Hematopoietic multipotent progenitor cell treated with erythropoietin and hydrocortisone succinate and interleukin-3 and kit ligand, for 17 days (in vitro differentiated cells): Measurements from ENCODE around the gene MYO7B.

ENCODE experiments used
- DNase-seq: peaks from one replicate; pipeline ENCODE4 v3.0.0-alpha.2; 2015; ENCODE audit warnings: low spot score

The MYO7B gene

DNA sequence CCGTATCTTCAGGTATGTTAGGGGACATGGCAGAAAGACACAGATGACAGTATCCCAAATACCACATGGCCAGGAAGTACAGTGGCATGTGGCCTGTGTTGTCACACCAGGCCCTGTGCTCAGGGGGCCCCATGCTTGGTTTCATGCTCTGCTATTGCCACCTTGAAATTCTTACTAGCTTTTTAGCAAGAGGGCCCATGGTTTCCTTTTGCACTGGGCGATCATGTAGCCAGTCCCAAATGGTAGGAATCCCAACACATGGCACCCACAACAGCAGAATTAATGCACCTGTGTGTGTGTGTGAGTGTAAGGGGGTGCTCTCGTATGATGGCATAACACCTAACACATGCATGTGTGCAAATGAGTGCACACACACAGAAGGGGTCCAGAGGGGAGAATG is 39.2 kb downstream of the MYO7B start:
- no peak for DNase-seq

DNA sequence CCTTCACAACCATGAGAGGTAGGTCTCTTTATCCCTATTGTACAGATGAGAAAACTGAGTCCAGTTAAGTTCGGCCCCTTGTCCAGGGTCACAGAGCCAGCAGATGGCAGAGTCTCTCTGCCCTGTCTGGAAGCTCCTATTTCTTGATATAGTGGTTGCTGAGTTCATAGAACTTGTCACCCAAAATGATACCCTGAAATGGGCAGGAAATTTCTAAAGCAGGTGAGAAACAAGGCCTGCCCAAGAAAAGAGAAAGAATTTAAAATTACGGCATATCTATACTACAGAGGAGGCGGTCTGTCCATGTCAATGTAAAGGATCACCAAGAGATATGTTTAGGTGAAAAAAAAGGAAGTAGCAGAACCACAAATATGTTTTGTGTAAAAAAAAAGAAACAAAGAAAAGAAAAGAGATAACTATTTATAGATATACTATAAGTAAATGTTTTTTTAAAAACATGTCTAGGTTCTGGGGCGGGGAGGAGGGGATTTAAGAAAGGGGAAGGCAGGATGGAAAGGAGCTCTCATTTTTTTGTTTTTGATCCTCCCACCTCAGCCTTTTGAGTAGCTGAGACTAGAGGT is 39.8 kb downstream of the MYO7B start:
- no peak for DNase-seq

DNA sequence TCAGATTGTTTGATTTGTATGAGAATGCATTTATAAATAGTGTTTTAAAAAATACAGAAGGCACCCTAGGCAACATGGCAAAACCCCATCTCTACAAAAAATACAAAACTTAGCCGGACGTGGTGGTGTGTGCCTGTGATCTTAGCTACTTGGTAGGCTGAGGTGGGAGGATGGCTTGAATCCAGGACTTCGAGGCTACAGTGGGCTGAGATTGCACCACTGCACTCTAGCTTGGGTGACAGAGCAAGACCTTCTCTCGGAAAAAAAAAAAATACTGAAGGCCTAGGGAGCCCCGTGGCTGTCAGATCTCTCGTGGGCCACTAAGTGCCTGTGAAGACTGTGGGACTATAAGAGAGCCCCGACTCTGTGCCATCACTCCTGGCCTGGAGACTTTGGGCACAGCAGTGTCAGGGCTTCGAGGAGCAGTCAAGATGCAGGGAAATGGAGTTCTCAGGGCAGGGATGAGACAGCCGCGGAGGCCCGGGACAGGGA is 40.5 kb downstream of the MYO7B start:
- DNase-seq, result no peak

DNA sequence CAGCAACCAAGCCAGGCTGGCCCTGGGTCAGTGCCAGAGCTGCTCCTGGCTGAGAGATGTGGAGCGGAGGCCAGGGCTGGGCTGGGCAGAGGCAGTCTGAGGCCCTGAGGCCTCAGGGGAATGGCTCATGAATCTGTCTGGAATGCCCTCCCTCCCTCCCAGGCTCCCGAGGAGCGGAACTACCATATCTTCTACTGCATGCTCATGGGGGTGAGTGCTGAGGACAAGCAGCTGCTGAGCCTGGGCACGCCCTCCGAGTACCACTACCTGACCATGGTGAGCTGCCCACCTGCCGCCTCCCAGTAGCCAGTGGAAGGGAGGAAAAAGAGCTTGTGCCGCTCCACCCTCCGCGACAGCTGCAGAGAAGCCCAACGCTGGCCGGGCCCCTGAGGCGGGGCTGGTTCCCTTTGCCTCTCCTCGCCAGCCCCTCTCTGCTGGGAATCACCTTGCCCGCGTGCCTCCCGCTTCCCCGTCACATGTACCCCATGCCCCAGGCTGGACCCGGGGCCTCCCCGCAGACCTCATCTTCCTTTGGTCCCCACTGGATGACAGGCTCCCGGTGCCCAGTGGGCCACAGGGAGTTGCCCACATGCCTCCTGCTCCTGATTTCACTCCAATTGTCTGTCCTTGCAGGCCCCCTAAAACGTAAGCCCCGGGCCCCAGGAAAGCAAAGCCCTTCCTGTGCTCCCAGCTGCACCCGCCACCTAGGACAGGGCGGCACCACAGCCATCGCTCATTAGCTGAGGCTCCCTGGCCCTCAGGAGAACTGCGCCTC is 41.1 kb downstream of the MYO7B start:
- no peak for DNase-seq

DNA sequence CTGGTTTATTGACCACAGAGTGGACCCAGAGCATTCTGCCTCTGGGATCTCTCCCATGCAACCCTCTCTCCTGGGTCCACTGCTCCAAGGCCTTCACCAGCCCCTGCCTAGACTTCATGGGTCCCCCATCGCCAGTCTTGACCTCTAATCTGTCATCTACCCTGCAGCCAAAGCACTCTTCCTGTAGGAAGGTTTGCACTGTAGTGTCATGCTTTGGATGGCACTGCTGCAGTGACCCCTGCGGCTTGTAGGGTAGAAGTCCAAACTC is 41.7 kb downstream of the MYO7B start:
- DNase-seq, result no peak

DNA sequence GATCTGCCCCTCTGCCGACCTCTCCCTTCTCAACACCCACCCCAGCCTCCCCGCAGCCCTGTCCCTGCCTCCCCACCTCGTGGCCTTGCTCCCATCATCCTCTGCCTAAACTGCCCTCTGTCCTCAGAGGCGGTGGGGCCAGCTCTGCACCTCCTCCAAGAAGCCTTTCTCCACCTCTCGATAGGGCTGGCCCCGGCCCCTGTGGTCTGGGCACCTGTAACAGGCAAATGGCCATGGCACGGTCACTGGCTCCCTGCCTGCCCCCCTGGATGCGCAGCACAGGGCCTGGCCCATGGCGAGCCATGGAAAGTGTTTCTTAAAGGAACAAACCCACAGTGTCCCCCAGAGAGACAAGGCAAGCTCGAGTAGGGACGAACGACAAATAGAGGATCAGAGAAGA is 42.0 kb downstream of the MYO7B start:
- no peak for DNase-seq

DNA sequence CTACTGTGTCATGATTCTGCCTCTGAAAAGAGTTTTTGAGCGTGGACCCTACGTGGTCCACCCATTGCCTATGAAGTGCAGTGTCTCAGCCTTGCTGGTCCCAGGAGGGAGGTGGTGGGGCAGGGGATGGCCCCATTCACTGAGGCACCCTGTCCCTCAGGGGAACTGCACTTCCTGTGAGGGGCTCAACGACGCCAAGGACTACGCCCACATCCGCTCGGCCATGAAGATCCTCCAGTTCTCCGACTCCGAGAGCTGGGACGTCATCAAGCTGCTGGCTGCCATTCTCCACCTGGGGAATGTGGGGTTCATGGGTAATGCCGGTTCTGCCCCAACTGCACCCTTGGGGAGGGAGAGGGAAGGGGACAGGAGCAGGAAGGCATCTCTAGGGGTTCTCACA is 42.5 kb downstream of the MYO7B start:
- DNase-seq, result no peak

DNA sequence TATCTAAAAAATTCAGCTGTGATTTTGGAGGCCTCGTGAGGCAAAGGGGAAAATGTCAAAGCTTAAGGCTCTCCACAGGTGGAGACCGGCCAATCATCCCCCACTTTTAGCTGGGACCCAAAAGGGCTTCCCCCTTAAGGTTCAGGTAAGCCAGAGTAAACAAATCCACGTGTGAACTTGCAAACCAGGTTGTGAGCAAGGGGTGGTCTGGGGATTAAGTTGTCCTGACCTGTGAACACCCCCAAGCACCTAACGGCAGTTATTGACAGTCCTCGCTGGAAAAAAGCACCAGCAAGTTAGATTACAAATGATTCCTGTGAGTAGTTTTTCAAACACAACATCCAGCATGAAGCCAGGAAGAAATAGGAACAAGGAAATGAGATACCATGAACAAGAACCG is 42.9 kb downstream of the MYO7B start:
- DNase-seq, result no peak

DNA sequence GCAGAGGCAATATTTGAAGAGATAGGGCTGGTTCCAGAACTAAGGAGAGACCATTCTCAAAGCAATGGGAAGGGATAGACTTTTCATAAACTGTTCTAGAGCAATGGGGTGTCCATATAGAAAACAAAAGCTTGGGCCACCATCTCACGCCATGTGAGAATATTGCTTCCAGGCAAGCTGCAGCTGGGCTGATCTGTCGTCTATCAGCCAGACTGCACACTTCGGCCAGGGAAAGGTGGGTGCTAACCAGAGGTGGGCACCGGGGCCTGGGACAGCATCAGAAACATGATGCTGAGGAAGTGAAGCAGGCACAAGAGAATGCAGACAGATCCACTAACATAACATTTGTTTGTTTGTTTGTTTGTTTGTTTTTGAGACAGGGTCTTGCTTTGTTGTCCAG is 43.7 kb downstream of the MYO7B start:
- DNase-seq, result no peak

DNA sequence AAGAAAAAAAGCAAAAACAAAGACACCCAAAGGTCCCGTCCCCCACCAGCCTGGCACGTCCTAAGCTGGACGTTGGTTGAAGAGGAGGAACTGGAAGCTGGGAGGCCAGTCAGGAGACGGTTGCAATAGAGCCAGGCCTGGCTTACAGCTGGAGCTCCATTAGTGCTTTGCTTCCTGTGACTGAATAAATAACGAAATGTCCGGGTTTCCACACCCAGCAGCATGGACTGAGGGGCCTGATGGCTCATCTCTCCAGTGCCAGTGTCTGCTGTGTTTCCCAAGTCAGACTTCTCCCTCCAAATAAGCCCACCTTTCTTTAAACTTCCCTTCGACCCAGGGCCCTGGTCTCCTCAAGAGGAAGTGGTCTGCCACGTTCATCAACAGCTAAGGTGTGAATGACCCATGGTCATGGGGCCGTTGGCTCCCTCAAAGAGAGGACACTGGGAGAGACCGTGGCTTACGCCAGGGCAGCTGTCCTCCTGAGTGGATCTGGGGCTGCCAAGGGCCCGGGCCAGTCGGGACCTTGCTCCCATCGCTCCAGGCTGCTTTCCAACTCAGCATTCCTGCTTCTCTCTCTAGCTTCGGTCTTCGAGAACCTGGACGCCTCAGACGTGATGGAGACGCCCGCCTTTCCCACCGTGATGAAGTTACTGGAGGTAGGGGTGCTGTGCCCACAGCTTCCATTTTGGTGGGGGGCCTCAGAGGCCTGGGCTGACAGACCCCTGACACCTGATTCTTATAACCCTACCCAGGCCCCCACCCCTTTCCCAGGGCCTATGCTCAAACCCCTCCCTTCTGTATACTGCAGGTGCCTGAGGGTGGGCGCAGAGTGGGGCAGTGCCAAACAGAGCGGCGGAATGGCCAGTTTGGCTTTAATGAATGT is 44.9 kb downstream of the MYO7B start:
- DNase-seq, result no peak

DNA sequence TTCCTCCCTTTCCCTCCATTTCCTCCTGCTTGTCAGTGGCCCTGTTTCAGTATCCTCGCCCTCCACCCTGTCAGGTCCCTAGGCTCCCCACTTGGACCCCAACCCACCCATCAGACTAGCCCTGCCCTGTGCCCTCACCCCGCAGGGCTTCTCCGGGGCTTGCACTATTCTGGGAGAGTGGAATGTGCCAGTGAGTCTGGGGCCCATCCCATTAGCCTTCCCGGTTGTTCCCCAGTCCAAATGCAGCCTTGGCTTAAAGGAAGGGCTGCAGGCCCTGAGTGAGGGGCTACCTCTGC is 45.5 kb downstream of the MYO7B start:
- no peak for DNase-seq

DNA sequence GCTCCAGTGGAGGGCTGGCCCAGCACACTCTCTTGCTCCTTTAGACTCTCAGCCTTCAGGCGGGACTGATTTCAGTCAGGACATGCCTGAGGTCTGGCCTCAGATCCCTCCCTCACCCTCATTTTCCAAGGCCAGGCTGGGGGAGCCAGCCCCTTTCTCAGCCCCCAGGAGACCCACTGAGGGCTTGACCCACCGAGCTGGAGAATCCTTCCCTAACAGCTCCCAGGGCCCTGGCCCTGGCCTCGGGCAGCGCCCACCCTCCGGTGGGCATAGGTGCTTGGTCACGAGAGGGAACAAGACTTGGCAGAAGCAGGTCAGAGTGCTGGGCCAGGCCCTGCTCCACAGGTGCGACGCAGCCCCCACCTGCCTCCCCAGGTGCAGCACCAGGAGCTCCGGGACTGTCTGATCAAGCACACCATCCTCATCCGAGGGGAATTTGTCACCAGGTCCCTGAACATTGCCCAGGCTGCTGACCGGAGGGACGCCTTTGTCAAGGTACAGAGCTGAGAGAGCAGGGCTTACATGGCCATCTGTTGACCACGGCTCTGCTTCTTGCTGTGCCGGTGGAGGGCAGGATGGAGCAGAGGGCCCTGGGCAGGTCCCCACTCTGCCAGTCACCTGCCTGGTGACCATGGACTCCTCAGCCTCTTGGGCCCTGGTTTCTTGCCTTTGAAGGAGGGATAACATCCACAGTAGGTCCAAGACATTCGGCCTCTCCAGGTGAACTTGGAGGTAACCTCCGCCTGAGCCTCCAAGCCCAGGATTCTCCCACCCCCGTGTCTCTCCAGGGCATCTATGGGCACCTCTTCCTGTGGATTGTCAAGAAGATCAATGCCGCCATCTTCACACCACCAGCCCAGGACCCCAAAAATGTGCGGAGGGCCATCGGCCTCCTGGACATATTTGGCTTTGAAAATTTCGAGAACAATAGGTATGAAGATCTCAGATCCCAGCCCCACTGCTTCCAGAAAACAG is 46.3 kb downstream of the MYO7B start:
- no peak for DNase-seq

DNA sequence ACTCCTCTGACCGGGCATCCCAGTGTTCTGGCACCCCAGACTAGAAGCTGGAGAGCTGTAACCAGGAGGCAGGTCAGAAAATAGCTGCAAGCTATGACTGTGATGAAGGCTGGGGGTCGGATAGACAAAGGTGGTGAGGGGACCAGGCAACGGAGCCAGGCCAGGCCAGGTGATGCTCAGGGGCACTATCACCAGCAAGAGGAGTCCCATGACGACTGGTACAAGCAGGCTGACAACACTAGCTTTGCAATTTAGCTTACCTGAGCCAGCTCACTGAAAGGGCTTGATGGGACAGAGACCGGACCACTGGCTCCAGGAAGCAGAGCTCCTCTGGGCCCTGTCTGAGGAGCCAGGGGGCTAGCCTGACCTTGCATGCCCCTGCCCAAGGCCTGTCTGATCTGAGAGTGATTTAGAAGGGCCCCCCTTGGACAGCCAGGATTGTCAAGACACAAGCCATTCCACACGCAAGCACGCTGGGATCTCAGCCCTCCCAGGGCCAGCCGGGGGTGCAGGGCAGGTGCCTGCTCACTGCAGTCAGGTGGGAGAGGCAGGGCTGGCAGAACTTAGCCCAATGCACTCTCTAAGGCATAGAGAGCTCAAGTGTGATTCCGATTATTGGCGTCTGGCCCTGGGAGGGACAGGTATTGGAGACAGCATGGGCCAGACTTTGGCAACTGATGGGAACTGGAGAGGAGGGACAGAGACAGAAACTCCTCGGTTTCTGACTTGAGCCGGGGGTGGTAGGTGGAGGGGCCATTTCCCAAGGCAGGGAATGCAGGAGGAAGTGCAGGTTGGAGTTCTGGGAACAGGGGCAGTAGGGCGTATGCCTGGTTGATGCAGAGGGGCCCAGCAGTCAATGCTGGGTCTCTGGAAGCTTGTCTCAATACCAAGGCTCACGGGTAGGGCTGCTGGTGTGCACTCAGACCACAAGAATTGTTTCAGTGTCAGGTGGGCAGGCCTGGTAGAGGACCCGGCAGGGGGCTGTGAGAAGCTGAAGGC is 47.7 kb downstream of the MYO7B start:
- no peak for DNase-seq

DNA sequence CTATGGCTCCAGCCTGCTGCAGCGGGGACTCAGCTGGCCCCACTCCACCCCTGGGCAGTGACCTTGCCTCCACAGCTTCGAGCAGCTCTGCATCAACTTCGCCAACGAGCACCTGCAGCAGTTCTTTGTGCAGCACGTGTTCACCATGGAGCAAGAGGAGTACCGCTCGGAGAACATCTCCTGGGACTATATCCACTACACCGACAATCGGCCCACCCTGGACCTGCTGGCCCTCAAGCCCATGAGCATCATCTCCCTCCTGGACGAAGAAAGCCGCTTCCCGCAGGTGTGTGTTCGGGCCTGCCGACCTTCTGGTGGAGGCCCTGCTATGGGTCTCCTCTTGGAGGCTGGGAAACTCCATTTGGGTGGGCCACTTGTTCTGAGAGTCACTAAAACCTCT is 48.6 kb downstream of the MYO7B start:
- no peak for DNase-seq

DNA sequence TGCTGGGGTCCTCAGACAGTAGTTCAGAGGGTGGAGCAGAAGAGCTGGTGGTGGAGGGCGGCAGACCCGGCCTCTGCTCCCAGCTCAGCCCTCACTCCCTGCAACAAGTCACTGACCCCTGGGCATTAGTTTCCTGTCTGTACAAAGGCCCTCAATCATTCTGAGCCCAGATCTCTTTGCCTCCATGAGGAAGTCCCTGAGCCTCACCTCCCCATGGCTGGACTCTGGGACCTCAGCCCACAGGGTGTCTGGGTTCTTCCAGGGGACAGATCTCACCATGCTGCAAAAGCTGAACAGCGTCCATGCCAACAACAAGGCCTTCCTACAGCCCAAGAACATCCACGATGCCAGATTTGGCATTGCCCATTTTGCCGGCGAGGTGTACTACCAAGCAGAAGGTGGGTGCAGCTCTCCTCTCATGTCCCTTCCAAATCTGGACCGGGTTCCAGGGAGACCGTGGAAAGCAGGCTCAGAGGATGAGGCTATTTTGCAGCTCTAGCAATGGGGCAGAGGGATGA is 49.1 kb downstream of the MYO7B start:
- no peak for DNase-seq

DNA sequence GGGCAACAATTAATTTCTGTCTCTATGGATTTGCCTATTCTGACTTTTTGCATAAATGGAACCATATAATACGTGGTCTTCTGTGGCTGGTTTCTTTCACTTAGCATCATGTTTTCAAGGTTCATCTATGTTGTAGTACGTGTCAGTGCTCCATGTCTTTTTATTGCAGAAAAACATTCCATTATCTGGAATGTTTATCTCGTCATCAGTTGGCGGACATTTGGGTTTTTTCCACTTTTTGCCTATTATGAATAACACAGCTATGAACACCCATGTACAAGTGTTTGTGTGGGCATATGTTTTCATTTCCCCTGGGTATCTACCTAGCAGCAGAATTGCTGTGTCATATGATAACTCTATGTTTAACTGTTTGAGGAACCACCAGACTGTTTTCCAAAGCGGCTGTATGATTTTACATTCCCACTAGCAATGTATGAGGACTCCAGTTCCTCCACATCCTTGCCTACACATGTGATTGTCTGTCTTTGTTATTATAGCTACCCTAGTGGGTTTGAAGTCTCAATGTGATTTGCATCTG is 49.9 kb downstream of the MYO7B start:
- no peak for DNase-seq

DNA sequence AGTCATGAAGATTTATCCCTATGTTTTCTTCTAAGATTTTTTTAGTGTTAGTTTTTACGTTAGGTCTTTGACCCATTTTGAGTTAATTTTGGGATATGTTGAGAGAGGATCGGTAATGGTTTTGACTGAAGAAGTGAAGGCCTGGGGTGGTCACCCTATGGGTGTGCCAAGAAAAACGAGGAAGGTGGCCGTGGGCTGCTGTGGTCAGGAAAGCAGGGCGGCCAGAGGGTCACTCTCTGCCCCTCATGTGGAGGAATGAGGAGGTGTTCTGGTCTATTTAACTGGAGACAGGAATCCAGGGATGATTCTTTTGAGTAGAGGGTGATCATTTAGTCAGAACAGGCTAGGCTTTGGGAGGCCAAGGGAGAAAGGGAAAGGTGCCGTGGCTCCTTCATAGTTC is 50.7 kb downstream of the MYO7B start:
- no peak for DNase-seq

DNA sequence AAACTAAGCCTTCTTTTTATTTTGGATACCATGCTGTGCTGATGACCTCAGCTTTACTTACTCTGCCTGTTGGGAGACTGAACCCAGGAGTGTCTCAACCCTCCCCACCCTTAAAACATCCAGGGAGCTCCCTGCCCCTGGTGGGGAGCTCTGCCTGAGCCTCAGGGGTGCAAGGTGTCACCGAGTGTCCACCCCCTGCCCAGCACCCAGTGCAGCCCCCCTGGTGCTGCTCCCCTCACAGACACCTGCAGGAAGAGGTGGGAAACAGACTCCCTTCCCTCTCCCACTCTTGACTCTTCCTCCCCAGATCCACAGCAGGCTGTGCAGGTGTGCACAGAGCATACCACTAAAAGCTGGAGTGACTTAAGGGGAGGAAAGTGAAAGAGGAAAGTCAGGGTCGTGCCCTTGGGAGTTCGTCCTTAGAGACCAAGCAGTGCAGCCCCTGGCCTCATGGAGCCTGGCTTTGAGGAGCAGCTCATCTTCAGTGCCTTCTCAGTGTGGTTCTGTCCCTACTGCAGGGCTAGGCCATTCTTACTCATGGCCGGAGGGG is 51.3 kb downstream of the MYO7B start:
- no peak for DNase-seq

DNA sequence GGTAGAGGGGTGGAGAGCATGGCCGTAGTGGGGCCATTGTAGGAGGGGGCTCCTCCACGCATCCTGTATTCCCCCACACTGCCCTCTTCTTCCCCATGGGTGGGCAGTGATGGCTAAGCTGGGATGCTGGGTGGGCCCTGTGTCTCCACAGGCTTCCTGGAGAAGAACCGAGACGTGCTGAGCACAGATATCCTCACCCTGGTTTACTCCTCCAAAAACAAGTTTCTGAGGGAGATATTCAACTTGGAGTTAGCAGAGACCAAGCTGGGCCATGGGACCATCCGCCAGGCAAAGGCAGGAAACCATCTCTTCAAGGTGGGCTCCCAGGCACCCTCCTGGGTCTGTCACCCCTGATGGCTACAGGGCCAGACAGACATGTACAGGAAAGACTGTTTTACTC is 52.8 kb downstream of the MYO7B start:
- DNase-seq, result no peak

DNA sequence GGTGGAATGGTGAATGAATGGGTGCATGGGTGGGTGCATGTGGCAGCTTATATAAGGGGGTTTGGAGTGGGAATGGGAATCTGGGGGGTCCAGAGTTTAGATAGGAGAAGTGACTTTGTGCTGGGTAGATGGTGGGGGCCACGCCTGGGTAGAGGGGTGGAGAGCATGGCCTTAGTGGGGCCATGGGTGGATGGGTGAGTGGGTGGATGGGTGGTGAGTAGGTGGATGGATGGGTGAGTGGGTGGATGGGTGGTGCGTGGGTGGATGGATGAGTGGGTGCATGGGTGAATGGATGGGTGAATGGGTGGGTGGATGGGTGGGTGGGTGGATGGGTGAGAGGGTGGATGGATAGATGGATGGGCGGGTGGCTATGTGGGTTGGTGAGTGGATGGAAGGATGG is 53.9 kb downstream of the MYO7B start:
- DNase-seq, result no peak
